ENCODE measurements around the gene NTM.
A peak's percentile ranks its signal among the peaks of the same experiment; 100 is the strongest.

The NTM gene

GRCh38 chr11:132111316-132111715 is 740.9 kb downstream of the NTM start:
- DNase-seq: no peak

GRCh38 chr11:132111838-132112237 is 741.4 kb downstream of the NTM start:
- DNase-seq: no peak

GRCh38 chr11:132112846-132113245 is 742.4 kb downstream of the NTM start:
- DNase-seq: no peak

DNA sequence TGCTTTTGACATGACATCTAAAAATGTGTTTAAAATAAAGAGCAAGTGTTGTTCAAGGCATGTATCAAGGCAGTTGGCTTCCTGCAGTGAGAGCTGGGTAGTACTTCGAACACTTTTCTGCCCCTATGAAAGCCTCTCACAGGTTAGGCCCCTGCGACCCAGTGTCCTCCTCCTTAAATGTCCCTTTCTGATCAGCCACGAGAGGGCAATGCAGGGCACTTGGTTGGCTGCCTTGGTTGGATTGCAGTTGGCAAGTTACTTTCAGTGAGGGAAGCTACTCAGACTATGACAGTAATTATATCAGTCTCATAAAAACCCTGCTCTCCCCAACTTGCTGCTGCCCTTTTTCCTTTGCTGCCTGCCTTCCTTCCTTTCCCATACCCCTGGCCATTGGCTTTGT is 743.8 kb downstream of the NTM start:
- DNase-seq: no peak

- DNase-seq: no peak
Observed at GRCh38 chr11:132114743-132115142, 744.3 kb downstream of the NTM start.

- no peak for DNase-seq
Observed at GRCh38 chr11:132115454-132115853, 745.0 kb downstream of the NTM start.

GRCh38 chr11:132116516-132116915 is 746.1 kb downstream of the NTM start:
- DNase-seq: no peak

DNA sequence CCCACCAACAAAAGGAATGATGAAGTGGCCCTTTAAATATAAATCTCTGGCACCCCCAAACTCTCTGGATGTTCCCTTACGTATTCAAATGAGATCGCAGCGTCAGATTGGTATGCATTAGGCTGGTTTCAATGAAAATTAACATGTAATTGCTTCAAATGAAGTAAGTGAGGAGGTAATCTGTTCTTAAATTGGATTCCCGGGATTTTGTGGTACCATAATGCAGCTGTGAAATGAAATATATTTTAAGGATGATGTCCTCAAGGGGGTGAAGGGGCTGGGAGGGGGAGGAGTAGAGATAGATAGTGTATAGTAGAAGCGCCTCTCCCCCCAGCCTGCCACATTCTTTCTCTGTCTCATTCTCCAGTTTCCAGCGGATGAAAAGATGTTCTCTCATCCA is 748.2 kb downstream of the NTM start:
- no peak for DNase-seq

DNA sequence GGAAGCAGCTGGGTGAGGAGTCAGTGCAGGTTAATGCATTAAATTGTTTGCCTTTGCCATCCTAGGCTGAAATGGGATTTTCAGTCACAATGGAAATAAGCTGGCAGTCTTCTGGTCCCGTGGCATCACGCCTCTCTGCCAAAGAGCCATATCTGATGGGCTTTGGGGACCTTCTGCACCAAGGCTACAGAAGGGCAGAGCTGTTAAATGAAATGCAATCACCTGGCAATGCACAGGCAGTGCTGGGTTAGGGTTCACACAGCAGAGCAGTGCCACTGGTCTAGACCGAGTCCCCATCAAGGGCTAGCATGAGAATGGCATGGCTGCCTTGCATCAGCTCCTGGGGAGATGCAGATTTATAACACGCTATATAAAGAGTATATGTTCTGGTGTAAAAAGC is 749.2 kb downstream of the NTM start:
- no peak for DNase-seq

GRCh38 chr11:132122735-132123134 is 752.3 kb downstream of the NTM start:
- no peak for DNase-seq

DNA sequence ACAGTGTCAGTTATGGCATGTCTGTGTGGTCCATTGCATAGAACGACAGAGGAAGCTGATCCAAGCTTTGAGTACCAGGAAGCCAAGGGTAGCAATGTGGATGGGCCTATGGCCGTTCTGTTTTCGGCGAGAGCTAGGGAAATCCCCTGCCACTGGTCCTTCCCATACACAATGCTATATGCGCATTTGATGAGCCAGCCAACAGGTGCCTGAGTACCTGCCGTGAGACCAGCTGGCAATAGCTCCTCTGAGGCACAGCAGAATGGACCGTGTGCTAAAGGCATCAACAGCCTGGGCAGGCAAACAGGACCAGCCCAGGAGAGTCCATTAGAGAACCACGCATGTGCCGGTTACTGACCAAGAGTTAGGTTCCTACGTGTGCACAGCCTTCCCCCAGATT is 753.0 kb downstream of the NTM start:
- DNase-seq: peak; percentile 23 to 69

DNA sequence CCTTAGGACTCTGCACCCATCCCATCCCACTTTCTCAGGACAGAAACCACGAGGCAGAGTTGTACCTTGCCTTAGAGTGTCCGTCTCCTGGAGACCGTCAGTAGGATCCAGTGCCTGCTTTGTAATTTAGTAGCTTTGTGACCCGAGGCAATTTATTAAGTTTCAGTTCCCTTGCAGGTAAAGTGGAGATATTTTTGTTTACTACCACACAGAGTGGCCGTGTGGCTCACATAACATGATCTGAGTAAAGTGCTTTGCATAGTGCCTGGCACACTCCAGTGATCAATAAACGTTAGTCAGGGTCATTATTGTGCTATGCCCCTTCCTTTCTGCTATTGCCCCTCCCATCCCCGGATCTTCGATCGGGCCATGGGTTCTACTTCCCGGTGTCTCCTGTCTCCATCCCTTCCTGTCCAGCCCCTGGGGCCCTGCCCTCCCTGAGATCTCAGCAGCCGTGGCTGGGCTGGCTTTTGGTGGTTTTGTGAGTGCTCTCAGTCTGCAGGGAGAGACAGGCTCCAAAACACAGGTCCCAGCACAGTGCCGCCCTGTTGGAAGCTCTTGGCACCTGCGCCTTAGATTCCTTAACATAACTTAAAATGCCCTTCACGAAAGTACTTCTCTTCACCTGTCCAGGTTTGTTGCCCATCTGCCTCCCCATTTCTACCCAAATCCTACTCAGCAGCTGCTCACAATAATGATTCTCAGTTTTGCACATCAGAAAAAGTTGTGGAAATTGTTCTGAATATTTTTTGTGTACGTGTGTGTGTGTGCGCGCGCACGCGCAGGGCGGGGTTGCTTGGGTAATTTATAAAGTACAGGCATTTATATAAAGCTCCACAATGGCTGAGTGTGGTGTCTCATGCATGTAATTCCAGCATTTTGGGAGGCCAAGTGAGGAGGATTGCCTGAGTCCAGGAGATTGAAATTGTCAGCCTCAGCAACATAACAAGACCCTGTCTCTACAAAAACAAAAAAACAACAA is 753.7 kb downstream of the NTM start:
- no peak for DNase-seq

GRCh38 chr11:132125988-132126871 is 755.8 kb downstream of the NTM start:
- DNase-seq: no peak

GRCh38 chr11:132126973-132127899 is 756.8 kb downstream of the NTM start:
- DNase-seq: peak; percentile 65 to 91

- DNase-seq: no peak
Observed at GRCh38 chr11:132127900-132128288, 757.5 kb downstream of the NTM start.

DNA sequence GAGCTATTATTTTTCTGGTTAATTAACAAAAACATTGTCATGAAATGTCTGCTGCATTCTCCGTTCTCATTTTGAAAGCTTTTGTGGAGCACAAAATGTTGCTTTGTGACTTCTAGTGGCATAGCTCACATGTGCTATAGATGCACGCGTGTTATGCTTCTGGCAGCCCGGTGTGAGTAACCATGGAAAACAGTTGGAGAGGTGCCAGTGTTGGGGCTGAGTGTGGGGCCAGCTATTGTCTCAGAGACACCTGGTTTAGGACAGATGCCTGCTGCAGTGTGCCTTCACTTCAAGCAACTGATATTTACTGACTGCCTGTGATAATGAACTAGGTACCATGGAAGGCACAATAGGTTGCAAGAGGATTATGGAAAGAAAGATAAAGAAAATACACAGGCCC is 760.6 kb downstream of the NTM start:
- peak in 1 of 2 experiments; percentile 13 for DNase-seq

DNA sequence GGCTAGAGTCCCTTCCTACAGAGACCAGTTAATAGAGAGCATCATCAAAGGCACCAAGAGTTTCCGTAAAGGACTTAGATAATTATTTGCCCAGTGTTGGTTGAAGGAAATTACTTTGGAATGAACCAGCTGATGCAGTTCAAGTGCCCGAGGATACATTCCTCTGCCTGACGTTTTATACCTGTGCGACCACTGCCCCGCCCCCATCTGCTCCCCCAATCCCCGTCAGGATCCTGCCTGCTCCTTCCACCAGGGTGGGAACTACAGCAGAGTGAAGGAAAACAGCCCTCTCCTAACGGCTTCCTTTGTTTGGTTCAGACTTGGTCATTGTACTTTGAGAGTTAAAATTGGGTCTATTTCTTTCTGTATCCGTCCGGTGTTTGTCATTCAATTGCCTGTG is 761.5 kb downstream of the NTM start:
- DNase-seq: no peak

DNA sequence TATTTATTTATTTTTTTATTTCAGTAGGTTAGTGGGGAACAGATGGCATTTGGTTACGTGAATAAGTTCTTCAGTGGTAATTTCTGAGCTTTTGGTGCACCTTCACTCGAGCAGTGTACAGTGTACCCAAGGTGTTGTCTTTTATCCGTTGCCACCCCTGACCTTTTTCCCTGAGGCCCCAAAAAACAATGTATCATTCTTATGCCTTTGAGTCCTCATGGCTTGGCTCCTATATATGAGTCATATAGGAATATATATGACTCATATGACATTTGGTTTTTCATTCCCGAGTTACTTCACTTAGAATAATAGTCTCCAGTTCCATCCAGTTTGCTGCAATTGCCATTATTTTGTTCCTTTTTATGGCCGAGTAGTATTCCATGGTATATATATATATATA is 763.9 kb downstream of the NTM start:
- DNase-seq: no peak

DNA sequence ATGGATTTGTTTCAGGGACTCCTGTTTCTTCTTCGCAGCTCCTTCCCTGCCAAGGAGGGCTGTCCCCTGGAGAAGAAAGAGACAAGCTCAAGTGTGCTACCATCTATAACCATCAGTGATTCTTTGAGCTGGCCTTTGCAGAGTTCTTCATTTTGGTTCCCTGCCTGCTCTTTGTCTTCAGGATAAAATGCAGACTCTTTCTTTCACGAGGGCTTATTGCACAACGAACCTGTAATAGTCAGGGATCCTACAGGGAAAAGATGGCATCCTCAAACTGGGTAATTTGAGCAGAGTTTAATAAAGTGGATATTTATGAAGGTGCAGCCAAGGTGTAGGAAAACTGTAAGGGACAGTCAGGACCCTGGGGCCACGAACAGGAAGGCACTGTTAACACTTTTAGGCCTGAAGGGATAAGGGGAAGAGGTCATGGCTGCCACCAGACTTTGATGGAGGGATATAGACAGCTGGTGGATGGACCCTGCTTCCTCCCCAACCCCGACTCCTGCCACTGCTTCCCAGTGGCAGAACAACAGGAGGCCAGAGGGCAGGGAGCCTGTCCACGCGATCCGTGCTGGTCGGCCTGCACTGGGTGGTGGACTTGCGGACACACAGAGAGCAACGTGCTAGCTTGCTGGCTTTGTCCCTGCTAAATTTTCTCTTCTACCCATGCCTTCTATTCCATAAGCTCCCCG is 767.0 kb downstream of the NTM start:
- no peak for DNase-seq

GRCh38 chr11:132137981-132138313 is 767.5 kb downstream of the NTM start:
- no peak for DNase-seq

- no peak for DNase-seq
Observed at GRCh38 chr11:132139181-132139580, 768.8 kb downstream of the NTM start.

GRCh38 chr11:132140056-132140455 is 769.6 kb downstream of the NTM start:
- no peak for DNase-seq

Data from cerebellar nuclear complex (tissue), 1 donor.